ENCODE data around the gene ASAP2. TPM values are rescaled to one million over a fixed set of nuclear protein-coding genes. Genes with fewer than 3 reads are reported as not detected.

ASAP2 gene
- total RNA-seq, 4 donors from 2014 or later, result 33.2 to 62.1 (median 54.5) TPM

DNA sequence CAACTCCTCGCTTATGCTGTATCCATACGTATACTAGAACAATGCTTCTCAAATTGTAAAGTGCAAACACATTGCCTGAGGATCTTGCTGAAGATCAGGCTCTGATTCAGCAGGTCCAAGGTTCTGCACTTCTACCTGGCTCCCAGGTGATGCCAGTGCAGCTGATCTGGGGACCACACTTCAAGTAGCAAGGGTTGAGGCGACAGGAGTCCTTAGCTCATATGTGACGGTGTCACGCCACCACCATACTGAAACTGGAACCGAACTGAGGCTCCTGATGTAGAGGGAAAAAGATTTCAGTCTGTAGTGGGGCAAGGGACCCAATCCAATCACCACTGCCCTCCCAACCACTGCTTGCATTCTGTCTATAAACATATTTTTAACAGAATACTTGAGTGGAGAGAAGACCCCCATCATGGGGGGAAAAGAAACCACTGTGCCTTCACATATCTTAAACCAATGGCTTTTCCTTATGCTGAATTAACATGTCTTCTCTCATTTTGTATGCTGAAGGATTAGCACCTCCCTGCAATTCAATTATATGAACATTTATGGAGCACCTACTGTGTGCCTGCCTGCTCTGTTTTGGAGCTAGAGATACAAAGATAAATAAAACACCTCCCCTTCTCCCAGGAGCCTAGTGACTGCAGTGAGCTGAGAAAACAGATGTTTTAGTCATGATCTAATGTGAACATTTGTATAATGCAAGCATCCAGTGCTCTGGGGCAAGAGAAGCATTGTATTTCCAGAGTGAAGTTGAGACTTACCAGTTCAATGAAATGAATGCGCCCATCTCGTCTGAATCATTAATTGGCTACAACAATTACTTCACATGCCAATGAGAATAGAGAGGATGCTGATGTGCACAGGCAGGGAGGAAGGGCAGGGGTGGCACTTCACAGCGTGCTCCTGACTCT lies 6.6 kb upstream of the ASAP2 start:
- in situ Hi-C loops (cut with MboI; ENCODE audit: low pct_ligation_motif_present in 1 of 4, low pct_unique_long_range_greater_than_20kb in 1 of 4, low sequenced_read_pairs in 3 of 4) (loop anchor here in 2 of 4 donors (25.0 kb wide), 1 partner anchor 137 kb away; no protein-coding TSS in a partner anchor), intact Hi-C loops (cut with DNase I; ENCODE audit: low total_unique reads) (loop anchor here (10.0 kb wide), 1 partner anchor 55 kb away; no protein-coding TSS in a partner anchor)
- Histone ChIP-seq H3K36me3 (no peaks in the 10 kb centered on the region), H3K4me1 (no peaks in the 10 kb centered on the region), H3K27me3 (no peaks in the 10 kb centered on the region), H3K9me3 (no peaks in the 10 kb centered on the region), H3K4me3 (no peak overlapping the region), H3K27ac (no peak overlapping the region)
- 85 to 100% methylated on average over 1 to 9 of the region's 9 CpGs for WGBS, 2 donors (ENCODE audit: low coverage in 1 of 2)
- no peak for DNase-seq
- TF ChIP-seq POLR2A (IDR thresholded peaks at IDR 0.05) (no peak), POLR2AphosphoS5 (IDR thresholded peaks at IDR 0.05) (no peak), EP300 (IDR thresholded peaks at IDR 0.05; ENCODE audit: low read depth) (no peak)
- TF ChIP-seq, protein P1, sequence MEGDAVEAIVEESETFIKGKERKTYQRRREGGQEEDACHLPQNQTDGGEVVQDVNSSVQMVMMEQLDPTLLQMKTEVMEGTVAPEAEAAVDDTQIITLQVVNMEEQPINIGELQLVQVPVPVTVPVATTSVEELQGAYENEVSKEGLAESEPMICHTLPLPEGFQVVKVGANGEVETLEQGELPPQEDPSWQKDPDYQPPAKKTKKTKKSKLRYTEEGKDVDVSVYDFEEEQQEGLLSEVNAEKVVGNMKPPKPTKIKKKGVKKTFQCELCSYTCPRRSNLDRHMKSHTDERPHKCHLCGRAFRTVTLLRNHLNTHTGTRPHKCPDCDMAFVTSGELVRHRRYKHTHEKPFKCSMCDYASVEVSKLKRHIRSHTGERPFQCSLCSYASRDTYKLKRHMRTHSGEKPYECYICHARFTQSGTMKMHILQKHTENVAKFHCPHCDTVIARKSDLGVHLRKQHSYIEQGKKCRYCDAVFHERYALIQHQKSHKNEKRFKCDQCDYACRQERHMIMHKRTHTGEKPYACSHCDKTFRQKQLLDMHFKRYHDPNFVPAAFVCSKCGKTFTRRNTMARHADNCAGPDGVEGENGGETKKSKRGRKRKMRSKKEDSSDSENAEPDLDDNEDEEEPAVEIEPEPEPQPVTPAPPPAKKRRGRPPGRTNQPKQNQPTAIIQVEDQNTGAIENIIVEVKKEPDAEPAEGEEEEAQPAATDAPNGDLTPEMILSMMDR (IDR thresholded peaks at IDR 0.05), result no peak

DNA sequence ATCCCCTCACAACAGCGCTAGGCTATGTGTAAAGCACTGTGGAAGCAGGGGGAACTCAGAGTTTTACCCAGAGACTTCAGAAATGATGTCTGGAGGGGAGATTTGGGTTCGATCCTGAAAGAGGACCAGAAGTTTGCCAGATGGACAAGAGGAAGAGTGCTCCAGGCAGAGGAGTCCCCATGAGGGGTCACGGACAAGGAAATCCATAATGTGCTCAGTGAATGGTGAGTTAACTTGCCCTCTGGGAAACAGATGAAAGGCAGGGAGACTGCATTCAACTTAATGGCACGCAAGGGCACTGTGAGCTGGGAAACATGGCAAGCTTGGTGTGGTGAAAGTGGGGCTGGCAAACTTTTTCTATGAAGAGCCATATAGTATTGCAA lies 6.0 kb upstream of the ASAP2 start:
- Histone ChIP-seq H3K4me1 (peaks cover 0 to 2% (median under 1%) of the 10 kb centered on the region in 4 donors), H3K27ac (no peak overlapping the region), H3K27me3 (no peaks in the 10 kb centered on the region), H3K9me3 (no peaks in the 10 kb centered on the region), H3K36me3 (no peaks in the 10 kb centered on the region), H3K4me3 (no peak overlapping the region)
- in situ Hi-C loops (cut with MboI; ENCODE audit: low pct_ligation_motif_present in 1 of 4, low pct_unique_long_range_greater_than_20kb in 1 of 4, low sequenced_read_pairs in 3 of 4), result loop anchor here in 1 of 4 donors (25.0 kb wide), 1 partner anchor 137 kb away; no protein-coding TSS in a partner anchor
- 88 to 100% methylated on average over 2 to 4 of the region's 4 CpGs for WGBS, 2 donors (ENCODE audit: low coverage in 1 of 2)
- intact Hi-C loops (cut with DNase I; ENCODE audit: low total_unique reads), result loop anchor here (10.0 kb wide), 1 partner anchor 56 kb away; no protein-coding TSS in a partner anchor
- TF ChIP-seq, protein P1 (IDR thresholded peaks at IDR 0.05), result no peak
- TF ChIP-seq EP300 (IDR thresholded peaks at IDR 0.05; ENCODE audit: low read depth), result no peak
- no peak for TF ChIP-seq POLR2A (IDR thresholded peaks at IDR 0.05)
- TF ChIP-seq POLR2AphosphoS5 (IDR thresholded peaks at IDR 0.05), result no peak
- no peak for DNase-seq

DNA sequence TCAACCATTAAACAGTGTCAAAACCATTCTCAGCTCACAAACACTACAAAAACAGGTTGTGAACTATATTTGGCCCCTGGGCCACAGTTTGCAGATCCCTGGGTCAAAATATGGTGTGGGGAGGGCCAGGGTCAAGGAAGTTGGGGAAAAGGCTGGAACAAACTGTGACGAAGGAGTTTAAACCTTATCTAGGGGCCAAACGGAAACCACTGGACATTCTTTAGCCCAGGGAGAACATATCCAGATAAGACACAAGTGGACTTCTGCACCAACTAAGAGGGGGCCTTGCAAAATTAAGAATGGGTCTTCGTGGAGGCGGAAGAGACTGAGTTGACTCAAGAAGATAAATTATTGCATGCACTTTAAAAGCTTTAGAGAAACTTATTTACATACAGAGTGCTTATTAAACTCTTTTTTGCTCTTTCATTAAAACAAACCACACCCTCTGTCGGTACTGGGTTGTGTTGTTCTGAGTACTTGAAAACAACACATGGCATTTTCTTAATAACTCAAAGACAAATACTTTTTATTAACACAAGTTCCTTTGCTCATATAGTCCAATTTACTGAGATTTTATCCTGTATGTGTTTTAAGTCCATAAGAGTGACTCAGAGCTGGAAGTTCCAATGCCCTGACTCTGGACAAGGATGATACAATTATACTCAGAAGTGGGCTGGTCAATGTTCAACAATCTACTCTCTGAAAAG lies 5.3 kb upstream of the ASAP2 start:
- H3K27ac ChIP-seq, result no peak overlapping the region
- TF ChIP-seq POLR2AphosphoS5 (IDR thresholded peaks at IDR 0.05) (no peak), POLR2A (IDR thresholded peaks at IDR 0.05) (no peak), EP300 (IDR thresholded peaks at IDR 0.05; ENCODE audit: low read depth) (no peak)
- TF ChIP-seq, protein P1 (IDR thresholded peaks at IDR 0.05), result no peak
- 89 to 91% methylated on average over 5 of the region's 5 CpGs for WGBS, 2 donors (ENCODE audit: low coverage in 1 of 2)
- H3K4me3 ChIP-seq, result no peak overlapping the region
- DNase-seq, result no peak
- no peaks in the 10 kb centered on the region for H3K27me3 ChIP-seq
- peaks cover 0 to 7% (median 3%) of the 10 kb centered on the region in 4 donors for H3K4me1 ChIP-seq
- in situ Hi-C loops (cut with MboI; ENCODE audit: low pct_ligation_motif_present in 1 of 4, low pct_unique_long_range_greater_than_20kb in 1 of 4, low sequenced_read_pairs in 3 of 4), result loop anchor here in 1 of 4 donors (25.0 kb wide), 1 partner anchor 136 kb away; no protein-coding TSS in a partner anchor
- intact Hi-C loops (cut with DNase I; ENCODE audit: low total_unique reads), result loop anchor here (10.0 kb wide), 1 partner anchor 57 kb away; no protein-coding TSS in a partner anchor
- no peaks in the 10 kb centered on the region for H3K9me3 ChIP-seq
- no peaks in the 10 kb centered on the region for H3K36me3 ChIP-seq

DNA sequence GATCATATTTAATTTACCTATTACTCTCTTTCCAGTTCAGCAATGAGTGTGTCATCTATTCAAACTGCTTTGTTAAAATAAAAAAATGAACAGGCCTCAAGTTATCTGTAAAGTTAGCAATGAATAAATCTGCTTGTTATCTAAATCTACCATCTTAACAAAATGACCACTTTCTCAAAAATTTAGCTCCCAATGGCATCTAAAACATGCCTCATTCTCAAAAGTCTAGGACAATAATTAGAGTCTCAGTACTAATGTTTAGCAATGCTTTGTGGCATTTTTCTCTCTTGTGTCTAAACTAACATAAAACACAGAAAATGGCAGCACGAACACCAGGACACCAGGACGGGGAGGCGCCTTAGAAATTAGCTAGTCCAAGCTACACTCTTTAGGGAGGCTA lies 3.6 kb upstream of the ASAP2 start:
- WGBS, 2 donors (ENCODE audit: low coverage in 1 of 2), result 88 to 97% methylated on average over 3 of the region's 3 CpGs
- no peak overlapping the region for H3K4me3 ChIP-seq
- H3K36me3 ChIP-seq, result no peaks in the 10 kb centered on the region
- no peaks in the 10 kb centered on the region for H3K27me3 ChIP-seq
- H3K4me1 ChIP-seq, result peaks cover 0 to 8% (median 3%) of the 10 kb centered on the region in 4 donors
- no peak overlapping the region for H3K27ac ChIP-seq
- intact Hi-C loops (cut with DNase I; ENCODE audit: low total_unique reads), result loop anchor here (10.0 kb wide), 1 partner anchor 58 kb away; no protein-coding TSS in a partner anchor
- no peak for TF ChIP-seq POLR2AphosphoS5 (IDR thresholded peaks at IDR 0.05)
- TF ChIP-seq EP300 (IDR thresholded peaks at IDR 0.05; ENCODE audit: low read depth), result no peak
- TF ChIP-seq POLR2A (IDR thresholded peaks at IDR 0.05), result no peak
- TF ChIP-seq, protein P1 (IDR thresholded peaks at IDR 0.05), result no peak
- in situ Hi-C loops (cut with MboI; ENCODE audit: low pct_ligation_motif_present in 1 of 4, low pct_unique_long_range_greater_than_20kb in 1 of 4, low sequenced_read_pairs in 3 of 4), result loop anchor here in 1 of 4 donors (25.0 kb wide), 1 partner anchor 134 kb away; no protein-coding TSS in a partner anchor
- no peaks in the 10 kb centered on the region for H3K9me3 ChIP-seq
- DNase-seq, result no peak

Measured in transverse colon (tissue), 4 donors.